Sigmoid colon (tissue), 4 donors: ENCODE measurements around the gene KLHL13.
"Not testable (repeated sequence)": the region's sequence is repeated elsewhere in the genome, so short reads cannot be mapped to it uniquely, and the experiment has no call there.

Experiments
- CTCF ChIP-seq, 4 experiments: fragments of 450-650 bp in 3 of 4; fragments of 200-600 bp in 1 of 4; IDR thresholded peaks; one replicate each; pipeline ENCODE4 v1.5.1; 2016 to 2019; ENCODE audit warnings: antibody characterized with exemption in 4 of 4, mild to moderate bottlenecking in 3 of 4, moderate library complexity in 2 of 4
- EP300 ChIP-seq, 4 donors: sonication (generic); formaldehyde crosslinking; IDR thresholded peaks; one replicate each; pipeline ENCODE4 v1.6.1; 2017; ENCODE audit warnings: antibody characterized with exemption in 4 of 4
- POLR2A ChIP-seq, 2 donors: fragments of 450-650 bp; IDR thresholded peaks; one replicate each; pipeline ENCODE4 v1.6.1; 2016; ENCODE audit warnings: antibody characterized with exemption in 2 of 2, mild to moderate bottlenecking in 2 of 2, moderate library complexity in 2 of 2
- POLR2AphosphoS5 ChIP-seq, 4 donors: sonication (generic); formaldehyde crosslinking; IDR thresholded peaks; one replicate each; pipeline ENCODE4 v1.6.1; 2017; ENCODE audit warnings: antibody characterized with exemption in 4 of 4

- TF ChIP-seq CTCF, POLR2A, POLR2AphosphoS5, EP300 (IDR thresholded peaks at IDR 0.05): not testable (repeated sequence)
Observed at GRCh38 chrX:118002417-118002816, 114.2 kb downstream of the KLHL13 start.
